NCI-H460 (cell line): ENCODE data around the gene POLR3K. TPM values are rescaled to one million over a fixed set of nuclear protein-coding genes. Genes with fewer than 3 reads are reported as not detected.

Experiments used
- DNase-seq: peaks from one replicate; pipeline ENCODE4 v3.0.0-alpha.2; 2016; ENCODE audit warnings: low read depth; ENCODE audit errors: extremely low read depth
- polyA plus RNA-seq: library from polyadenylated mRNA; depleted of rRNA; stranded (reverse); fragments of >200 nt; gene quantifications from 2 replicates; pipeline ENCODE4 v1.2.3, GENCODE V29; 2014; cell fraction: nucleus; rRNA removed
- total RNA-seq: library from RNA; depleted of rRNA; stranded (reverse); fragments of >200 nt; shearing (Covaris generic); gene quantifications from 2 replicates; pipeline ENCODE4 v1.2.3, GENCODE V29; 2014; rRNA removed

Gene POLR3K
- total RNA-seq: 12.6 and 13.3 TPM in 2 replicates
- 16.4 and 16.7 TPM in 2 replicates for polyA plus RNA-seq

- peak; percentile 97 for DNase-seq
Observed at GRCh38 chr16:53346-54236, at the start of gene POLR3K, which contains the start of gene SNRNP25. Gene POLR3K (minus strand): TSS chr16:53608. CDS start chr16:53586, 22 bp downstream. Gene SNRNP25 (plus strand): TSS chr16:53828. CDS start chr16:54017, 189 bp downstream.

DNA sequence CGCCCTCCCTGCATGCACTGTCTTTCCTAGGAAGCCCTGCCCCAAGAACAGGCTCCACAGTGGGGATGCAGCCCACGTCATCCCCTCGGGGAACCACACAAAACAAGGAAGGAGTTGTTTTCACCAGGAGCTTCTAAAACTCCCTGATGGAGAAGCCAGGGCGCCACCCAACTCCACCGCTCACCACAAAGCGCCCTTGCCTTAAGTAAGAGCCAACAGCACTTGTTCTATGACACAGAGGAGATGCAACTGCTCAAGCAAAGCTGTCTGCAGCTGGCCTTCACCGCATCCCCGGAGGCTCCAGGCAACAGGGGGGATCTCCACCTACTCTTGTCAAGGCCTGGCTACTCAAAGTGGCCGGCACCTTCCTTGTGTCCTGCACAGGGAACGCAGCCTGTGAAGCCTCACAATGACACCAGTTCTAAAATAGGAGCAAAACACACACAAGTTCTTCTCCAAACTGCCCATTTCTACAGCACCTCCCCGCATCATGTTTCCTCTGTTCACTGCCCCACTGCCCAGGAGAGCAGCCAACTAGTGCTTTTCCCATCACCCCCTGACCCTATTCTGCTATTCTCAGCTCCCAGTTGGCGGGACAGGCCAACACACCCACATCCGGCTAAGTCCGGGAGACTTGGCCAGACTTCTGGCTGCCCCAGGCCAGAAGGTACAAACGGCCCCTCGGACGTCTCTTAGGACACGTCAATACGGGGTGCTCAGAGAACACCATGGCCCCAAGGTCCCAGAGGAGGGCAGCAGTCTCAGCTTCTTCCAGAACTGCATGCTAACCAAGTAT, 48.9 kb upstream of the POLR3K start:
- no peak for DNase-seq

DNA sequence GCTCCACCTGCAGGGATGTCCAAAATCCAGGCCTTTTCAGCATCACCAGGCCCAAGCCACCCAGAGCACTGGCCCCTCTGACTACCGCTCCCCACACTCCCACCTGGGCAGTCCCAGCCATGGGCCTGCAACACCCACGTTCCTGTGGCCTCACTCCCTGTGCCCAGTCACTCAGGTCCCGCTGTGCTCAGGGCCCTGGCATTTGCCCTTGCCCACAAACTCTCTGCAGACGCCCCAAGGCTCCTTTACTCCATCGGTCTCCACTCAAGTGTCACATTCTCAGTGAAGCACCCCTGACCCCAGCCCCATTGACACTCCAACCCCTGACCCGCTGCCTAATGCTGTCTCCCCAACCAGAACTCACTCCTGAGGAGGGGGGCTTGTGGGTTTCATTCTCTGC, 48.2 kb upstream of the POLR3K start:
- DNase-seq: no peak

- DNase-seq: no peak
Observed at GRCh38 chr16:100989-101388, 47.6 kb upstream of the POLR3K start.

GRCh38 chr16:97822-98221, 44.4 kb upstream of the POLR3K start:
- no peak for DNase-seq

DNA sequence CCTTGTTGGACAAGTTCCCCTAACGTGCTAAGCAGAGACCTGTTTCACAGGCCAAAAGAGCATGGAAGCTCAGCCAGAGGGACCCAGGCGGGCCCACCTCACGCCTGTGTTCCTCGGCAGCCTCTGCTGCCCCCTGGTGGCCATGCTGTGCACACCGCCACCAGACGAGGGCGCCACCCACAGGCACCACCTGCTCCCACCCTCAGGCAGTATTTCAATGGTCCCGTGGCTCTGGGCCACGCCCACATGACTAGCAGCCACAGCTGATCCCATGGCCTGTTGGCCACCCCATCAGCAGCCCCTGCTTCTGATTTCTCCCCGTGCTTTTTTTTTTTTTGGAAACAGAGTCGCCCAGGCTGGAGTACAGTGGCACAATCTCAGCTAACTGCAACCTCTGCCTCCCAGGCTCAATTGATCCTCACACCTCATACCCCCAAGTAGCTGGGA, 43.5 kb upstream of the POLR3K start:
- peak; percentile 89 for DNase-seq

GRCh38 chr16:94918-95265, 41.5 kb upstream of the POLR3K start:
- DNase-seq: no peak

GRCh38 chr16:92431-93339, 39.3 kb upstream of the POLR3K start:
- no peak for DNase-seq

- no peak for DNase-seq
Observed at GRCh38 chr16:91484-91883, 38.1 kb upstream of the POLR3K start.

- DNase-seq: no peak
Observed at GRCh38 chr16:89391-90302, 36.2 kb upstream of the POLR3K start.

GRCh38 chr16:88613-89012, 35.2 kb upstream of the POLR3K start:
- no peak for DNase-seq

DNA sequence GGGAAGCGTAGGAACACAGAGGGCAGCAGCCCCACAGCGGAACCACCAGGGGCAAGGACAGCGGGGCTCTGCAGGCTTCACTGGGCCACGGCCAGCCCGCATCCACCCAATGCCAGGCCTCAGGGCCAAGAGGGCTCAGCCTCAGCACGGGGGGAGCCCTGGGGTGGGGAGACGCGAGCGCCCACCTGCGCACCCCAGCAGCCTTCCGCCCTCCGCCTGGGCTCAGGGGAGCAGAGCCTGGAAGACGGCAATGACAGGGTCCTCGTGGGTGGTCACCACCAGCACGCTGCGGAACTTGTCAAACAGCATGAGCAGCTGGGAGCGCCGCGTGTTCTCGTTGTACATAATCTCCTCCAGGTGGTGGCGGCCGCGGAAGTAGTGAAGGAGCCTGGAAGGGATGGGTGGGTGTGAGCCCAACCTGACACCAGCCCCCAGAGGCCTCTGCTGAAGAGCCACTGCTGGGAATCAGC, 33.1 kb upstream of the POLR3K start:
- DNase-seq: no peak

- no peak for DNase-seq
Observed at GRCh38 chr16:85865-86264, 32.5 kb upstream of the POLR3K start.

GRCh38 chr16:85407-85782, 32.0 kb upstream of the POLR3K start:
- no peak for DNase-seq

DNA sequence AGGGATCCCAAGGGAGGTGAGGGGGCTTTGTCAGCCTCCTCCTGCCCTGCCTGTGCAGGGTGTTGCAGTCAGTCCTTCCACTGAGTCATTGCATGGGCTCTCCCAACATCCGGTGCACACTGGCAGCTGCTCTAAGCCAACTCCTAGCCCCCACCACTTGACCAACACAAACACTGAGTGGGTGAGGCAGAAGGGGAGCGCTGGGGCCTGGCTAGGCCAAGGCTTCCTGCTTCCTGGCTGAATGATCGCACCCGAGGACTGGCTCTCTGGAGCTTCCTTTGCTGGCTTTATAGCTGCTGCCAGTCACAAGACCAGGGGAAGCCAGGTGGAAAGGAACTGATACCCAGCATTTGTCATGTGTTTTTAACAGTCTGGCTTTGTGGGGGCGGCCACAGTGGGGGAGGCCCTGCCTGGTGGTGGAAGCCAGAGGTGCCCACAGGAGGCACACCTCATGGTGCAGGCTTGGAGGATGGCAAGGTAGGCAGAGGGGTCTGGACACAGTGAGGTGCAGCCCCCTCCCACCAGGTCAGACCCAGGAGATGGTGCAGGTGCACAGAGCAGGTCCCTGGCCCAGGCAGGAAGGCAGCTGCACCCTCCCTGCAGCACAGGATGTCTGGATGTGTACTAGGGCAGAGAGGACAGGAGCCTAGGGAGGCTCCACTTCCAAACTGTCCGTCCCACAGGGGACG, 31.5 kb upstream of the POLR3K start:
- DNase-seq: no peak

DNA sequence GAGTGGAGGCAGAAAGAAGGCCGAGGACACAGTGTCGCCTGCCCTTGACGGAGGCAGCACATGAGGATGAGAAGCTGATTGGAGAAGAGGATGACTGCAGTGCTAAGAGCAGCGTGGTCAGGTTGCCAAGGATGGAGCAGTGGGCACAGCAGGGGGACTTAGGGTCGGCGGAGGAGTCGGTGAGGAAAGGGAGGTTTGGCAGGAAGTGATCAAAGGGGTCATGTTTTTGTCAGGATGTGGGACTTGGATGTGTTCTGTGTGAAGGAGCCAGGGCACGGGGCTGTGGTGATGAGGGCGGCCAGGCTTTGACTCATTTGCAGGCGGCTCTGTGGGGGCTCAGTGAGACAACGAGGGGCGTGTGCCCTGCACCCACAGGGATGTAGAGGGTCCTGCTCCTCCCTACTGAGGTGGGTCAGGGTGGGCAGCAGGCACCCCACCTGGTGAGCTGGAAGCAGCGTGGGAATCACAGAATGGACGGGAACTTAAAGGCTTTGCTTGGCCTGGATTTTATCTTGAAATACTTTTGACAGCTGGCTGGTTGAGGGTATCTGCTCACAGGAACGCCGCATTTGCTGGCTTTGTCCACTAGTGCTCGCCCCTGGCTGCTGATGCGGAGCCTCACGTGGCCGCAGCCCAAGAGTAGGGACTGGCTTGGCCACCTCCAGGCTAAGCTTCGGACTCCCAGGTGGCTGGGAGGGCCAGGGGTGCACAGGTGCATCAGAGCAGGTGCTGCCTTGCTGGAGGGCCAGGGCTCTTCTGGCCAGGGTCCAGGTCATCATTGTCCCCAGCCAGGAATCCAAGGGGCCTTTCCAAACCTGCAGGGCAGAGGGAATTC, 30.6 kb upstream of the POLR3K start:
- no peak for DNase-seq

GRCh38 chr16:83060-83603, 29.7 kb upstream of the POLR3K start:
- DNase-seq: no peak
